ENCODE data around the gene ENTPD1. TPM values are rescaled to one million over a fixed set of nuclear protein-coding genes. Genes with fewer than 3 reads are reported as not detected.
"Not testable (repeated sequence)": the region's sequence is repeated elsewhere in the genome, so short reads cannot be mapped to it uniquely, and the experiment has no call there.

Gene ENTPD1
- total RNA-seq, 2 donors from 2014 or later = 5.4 to 13.8 TPM

GRCh38 chr10:95876756-95877155 lies 120.8 kb downstream of the ENTPD1 start:
- Mint-ChIP-seq H3K4me3 (no peak overlapping the region), H3K4me1 (no peaks in the 10 kb centered on the region), H3K27ac (no peak overlapping the region), H3K36me3 (ENCODE audit: low read depth) (peaks cover 14% of the 10 kb centered on the region), H3K27me3 (no peaks in the 10 kb centered on the region)
- no peak for ATAC-seq
- H3K9me3 ChIP-seq (ENCODE audit: control insufficient read depth, low read length, poor library complexity, severe bottlenecking) = no peaks in the 10 kb centered on the region
- DNase-seq = no peak

- ATAC-seq (no peak), DNase-seq (no peak)
- no peak overlapping the region for H3K4me3 Mint-ChIP-seq
- peaks cover 14% of the 10 kb centered on the region for H3K36me3 Mint-ChIP-seq (ENCODE audit: low read depth)
- H3K4me1 Mint-ChIP-seq = no peaks in the 10 kb centered on the region
- no peaks in the 10 kb centered on the region for H3K9me3 ChIP-seq (ENCODE audit: control insufficient read depth, low read length, poor library complexity, severe bottlenecking)
- H3K27ac Mint-ChIP-seq = no peak overlapping the region
- H3K27me3 Mint-ChIP-seq = no peaks in the 10 kb centered on the region
These were observed 121.9 kb downstream of the ENTPD1 start for GRCh38 chr10:95877881-95878280.

- no peaks in the 10 kb centered on the region for H3K27me3 Mint-ChIP-seq
- H3K9me3 ChIP-seq (ENCODE audit: control insufficient read depth, low read length, poor library complexity, severe bottlenecking) = no peaks in the 10 kb centered on the region
- H3K4me3 Mint-ChIP-seq = no peak overlapping the region
- DNase-seq = no peak
- no peak overlapping the region for H3K27ac Mint-ChIP-seq
- ATAC-seq = no peak
- H3K36me3 Mint-ChIP-seq (ENCODE audit: low read depth) = peaks cover 5% of the 10 kb centered on the region
- H3K4me1 Mint-ChIP-seq = peaks cover 2% of the 10 kb centered on the region
These were observed 124.7 kb downstream of the ENTPD1 start for GRCh38 chr10:95880704-95881103.

- no peak overlapping the region for H3K4me3 Mint-ChIP-seq
- no peak for ATAC-seq
- no peaks in the 10 kb centered on the region for H3K9me3 ChIP-seq (ENCODE audit: control insufficient read depth, low read length, poor library complexity, severe bottlenecking)
- H3K27ac Mint-ChIP-seq = no peak overlapping the region
- peaks cover 3% of the 10 kb centered on the region for H3K36me3 Mint-ChIP-seq (ENCODE audit: low read depth)
- peaks cover 2% of the 10 kb centered on the region for H3K4me1 Mint-ChIP-seq
- no peak for DNase-seq
- no peaks in the 10 kb centered on the region for H3K27me3 Mint-ChIP-seq
These were observed 125.4 kb downstream of the ENTPD1 start for GRCh38 chr10:95881316-95881715.

GRCh38 chr10:95889830-95890229 lies 133.9 kb downstream of the ENTPD1 start:
- Mint-ChIP-seq H3K27me3 (no peaks in the 10 kb centered on the region), H3K27ac (no peak overlapping the region), H3K4me1 (no peaks in the 10 kb centered on the region), H3K4me3 (no peak overlapping the region), H3K36me3 (ENCODE audit: low read depth) (peaks cover 18% of the 10 kb centered on the region)
- H3K9me3 ChIP-seq (ENCODE audit: control insufficient read depth, low read length, poor library complexity, severe bottlenecking) = no peaks in the 10 kb centered on the region
- ATAC-seq (no peak), DNase-seq (no peak)

GRCh38 chr10:95896071-95896850 lies 140.3 kb downstream of the ENTPD1 start:
- H3K27me3 Mint-ChIP-seq = no peaks in the 10 kb centered on the region
- no peaks in the 10 kb centered on the region for H3K9me3 ChIP-seq (ENCODE audit: control insufficient read depth, low read length, poor library complexity, severe bottlenecking)
- H3K4me3 Mint-ChIP-seq = no peak overlapping the region
- H3K36me3 Mint-ChIP-seq (ENCODE audit: low read depth) = peaks cover 20% of the 10 kb centered on the region
- no peak for ATAC-seq
- no peak overlapping the region for H3K27ac Mint-ChIP-seq
- no peak for DNase-seq
- H3K4me1 Mint-ChIP-seq = peaks cover 6% of the 10 kb centered on the region

GRCh38 chr10:95905897-95906580 lies 150.1 kb downstream of the ENTPD1 start:
- not testable (repeated sequence) for H3K27me3 Mint-ChIP-seq; DNase-seq; H3K36me3 Mint-ChIP-seq (ENCODE audit: low read depth); ATAC-seq; H3K9me3 ChIP-seq (ENCODE audit: control insufficient read depth, low read length, poor library complexity, severe bottlenecking); H3K27ac Mint-ChIP-seq
- peak overlapping the region; percentile 21 for H3K4me3 Mint-ChIP-seq
- H3K4me1 Mint-ChIP-seq = peaks cover 23% of the 10 kb centered on the region

- DNase-seq (no peak), ATAC-seq (peak; percentile 55)
- Mint-ChIP-seq H3K4me1 (peaks cover 23% of the 10 kb centered on the region), H3K36me3 (ENCODE audit: low read depth) (peaks cover 3% of the 10 kb centered on the region), H3K27ac (peak overlapping the region; percentile 91), H3K4me3 (peak overlapping the region; percentile 95), H3K27me3 (no peaks in the 10 kb centered on the region)
- H3K9me3 ChIP-seq (ENCODE audit: control insufficient read depth, low read length, poor library complexity, severe bottlenecking) = no peaks in the 10 kb centered on the region
These were observed 150.9 kb downstream of the ENTPD1 start for GRCh38 chr10:95906677-95907455.

- H3K36me3 Mint-ChIP-seq (ENCODE audit: low read depth) = no peaks in the 10 kb centered on the region
- peak; percentile 22 to 39 (median 26) for DNase-seq
- no peaks in the 10 kb centered on the region for H3K27me3 Mint-ChIP-seq
- H3K9me3 ChIP-seq (ENCODE audit: control insufficient read depth, low read length, poor library complexity, severe bottlenecking) = no peaks in the 10 kb centered on the region
- H3K4me3 Mint-ChIP-seq = peak within 1 kb of the TSS; percentile 95
- H3K27ac Mint-ChIP-seq = peak within 1 kb of the TSS; percentile 91
- peak; percentile 86 for ATAC-seq
- peaks cover 23% of the 10 kb centered on the region for H3K4me1 Mint-ChIP-seq
These were observed 151.7 kb downstream of the ENTPD1 start, which contains the start of gene CC2D2B for GRCh38 chr10:95907456-95908253. Gene CC2D2B (plus strand): TSS chr10:95907975. CDS start chr10:95911324, 3,349 bp downstream.

GRCh38 chr10:95908450-95908849 lies 152.5 kb downstream of the ENTPD1 start:
- DNase-seq = no peak
- Mint-ChIP-seq H3K27ac (peak overlapping the region; percentile 91), H3K4me1 (peaks cover 17% of the 10 kb centered on the region), H3K36me3 (ENCODE audit: low read depth) (no peaks in the 10 kb centered on the region), H3K4me3 (peak overlapping the region; percentile 95), H3K27me3 (no peaks in the 10 kb centered on the region)
- no peak for ATAC-seq
- H3K9me3 ChIP-seq (ENCODE audit: control insufficient read depth, low read length, poor library complexity, severe bottlenecking) = no peaks in the 10 kb centered on the region

- Mint-ChIP-seq H3K27ac (no peak overlapping the region), H3K4me3 (no peak overlapping the region), H3K27me3 (peaks cover 6% of the 10 kb centered on the region), H3K4me1 (peaks cover 17% of the 10 kb centered on the region), H3K36me3 (ENCODE audit: low read depth) (no peaks in the 10 kb centered on the region)
- ATAC-seq = no peak
- H3K9me3 ChIP-seq (ENCODE audit: control insufficient read depth, low read length, poor library complexity, severe bottlenecking) = no peaks in the 10 kb centered on the region
- DNase-seq = no peak
These were observed 153.6 kb downstream of the ENTPD1 start for GRCh38 chr10:95909561-95909960.

GRCh38 chr10:95916039-95916438 lies 160.1 kb downstream of the ENTPD1 start:
- H3K4me1 Mint-ChIP-seq, H3K4me3 Mint-ChIP-seq: not testable (repeated sequence)

More at GRCh38 chr10:95916039-95916438, 160.1 kb downstream of the ENTPD1 start:
- H3K9me3 ChIP-seq (ENCODE audit: control insufficient read depth, low read length, poor library complexity, severe bottlenecking); H3K27ac Mint-ChIP-seq; DNase-seq; ATAC-seq; H3K36me3 Mint-ChIP-seq (ENCODE audit: low read depth): not testable (repeated sequence)
- peaks cover 25% of the 10 kb centered on the region for H3K27me3 Mint-ChIP-seq
